Activated CD8-positive, alpha-beta memory T cell treated with anti-CD3 and anti-CD28 coated beads, Interleukin-2, amount 50 U/mL, for 48 hours (primary cell): Measurements from ENCODE around the gene NOL11.
"Not testable (repeated sequence)": the region's sequence is repeated elsewhere in the genome, so short reads cannot be mapped to it uniquely, and the experiment has no call there.

Source experiments
- DNase-seq: peaks from one replicate; pipeline ENCODE4 v3.0.0-alpha.2; 2020

Gene NOL11

GRCh38 chr17:67711916-67712315 is 5.8 kb upstream of the NOL11 start:
- DNase-seq, result no peak

- DNase-seq, result no peak
Measured at GRCh38 chr17:67712375-67712774, 5.4 kb upstream of the NOL11 start.

DNA sequence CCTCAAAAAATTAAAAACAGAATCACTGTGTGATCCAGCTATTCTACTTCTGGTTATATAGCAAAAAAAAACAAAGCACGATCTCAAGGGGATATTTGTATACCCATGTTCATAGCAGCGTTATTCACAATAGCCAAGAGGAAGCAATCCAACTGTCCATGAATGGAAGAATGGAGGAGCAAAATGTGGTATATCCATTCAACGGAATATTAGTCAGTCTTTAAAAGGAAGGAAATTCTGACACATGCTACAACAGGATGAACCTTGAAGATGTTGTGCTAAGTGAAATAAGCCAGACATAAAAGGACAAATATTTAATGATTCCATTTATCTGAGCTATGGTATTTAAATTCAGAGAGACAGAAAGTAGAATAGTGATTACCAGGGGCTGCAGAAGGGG is 4.6 kb upstream of the NOL11 start:
- DNase-seq, result no peak

DNA sequence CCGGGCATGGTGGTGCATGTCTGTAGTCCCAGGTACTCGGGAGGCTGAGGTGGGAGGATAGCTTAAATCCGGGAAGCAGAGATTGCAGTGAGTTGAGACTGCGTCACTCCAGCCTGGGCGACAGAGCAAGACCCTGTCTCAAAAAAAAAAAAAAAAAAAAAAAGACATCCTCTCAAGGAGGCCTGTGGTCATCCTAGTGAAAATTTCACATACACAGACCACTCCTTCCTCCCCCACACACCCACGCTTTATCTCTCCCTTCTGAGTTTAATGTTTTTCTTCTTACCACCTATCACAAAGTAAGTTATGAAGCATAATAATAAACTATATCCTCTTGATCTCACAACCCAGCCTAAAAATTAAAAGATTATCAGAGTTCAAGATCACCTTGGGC is 1.3 kb upstream of the NOL11 start:
- no peak for DNase-seq

- DNase-seq, result no peak
Measured at GRCh38 chr17:67717192-67717623, 528 bp upstream of the NOL11 start.

DNA sequence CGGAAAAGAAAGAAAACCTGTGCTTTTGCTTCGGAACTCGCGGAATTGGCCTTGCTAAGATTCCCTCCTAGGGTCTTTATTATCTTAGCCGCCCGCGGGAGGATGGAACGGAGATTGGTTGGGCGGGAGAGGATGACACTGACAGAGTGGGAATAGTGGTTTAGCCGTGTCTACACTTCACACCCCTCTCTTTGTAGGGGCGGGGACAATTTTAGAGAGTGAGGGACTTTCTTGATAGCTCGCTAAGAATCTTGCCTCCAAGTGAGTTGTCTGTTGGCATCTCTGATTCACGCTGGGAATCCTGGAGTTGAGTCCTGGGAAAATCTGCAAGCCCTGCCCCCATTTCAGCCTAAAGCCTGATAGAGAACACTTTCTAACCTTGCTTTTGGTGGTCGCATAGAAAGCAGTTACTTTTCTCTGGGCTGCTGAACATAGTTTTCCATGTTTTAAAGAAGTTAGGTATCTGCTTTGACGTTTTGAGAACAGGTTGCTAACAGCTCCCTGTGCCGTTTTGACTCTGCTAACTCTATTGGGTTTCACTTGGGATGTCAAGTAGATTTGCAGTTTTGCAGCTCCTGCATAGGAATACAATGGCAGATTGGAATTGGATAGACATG is 697 bp downstream of the NOL11 start:
- DNase-seq, result no peak

DNA sequence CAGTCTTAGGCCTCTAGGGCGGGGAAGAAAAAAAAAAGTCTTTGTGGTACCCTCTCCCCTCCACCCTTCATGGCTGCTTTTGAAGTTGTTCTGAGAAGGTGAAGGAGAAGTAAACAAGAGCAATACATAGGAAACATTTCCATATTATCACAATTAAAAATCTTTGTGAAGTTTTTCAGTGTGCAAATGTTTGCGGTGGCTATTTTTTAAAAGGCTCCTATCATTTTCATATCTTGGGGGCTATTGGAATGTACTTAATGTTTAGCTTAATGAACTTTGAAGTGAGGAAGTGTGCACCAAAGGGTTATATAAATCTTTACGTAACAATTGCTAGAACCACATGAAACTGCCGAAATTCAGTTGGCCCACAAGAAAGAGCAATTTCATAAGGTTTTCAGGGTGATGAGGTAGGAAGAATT is 7.6 kb downstream of the NOL11 start:
- DNase-seq, result no peak

- no peak for DNase-seq
Measured at GRCh38 chr17:67725807-67726206, 8.1 kb downstream of the NOL11 start.

DNA sequence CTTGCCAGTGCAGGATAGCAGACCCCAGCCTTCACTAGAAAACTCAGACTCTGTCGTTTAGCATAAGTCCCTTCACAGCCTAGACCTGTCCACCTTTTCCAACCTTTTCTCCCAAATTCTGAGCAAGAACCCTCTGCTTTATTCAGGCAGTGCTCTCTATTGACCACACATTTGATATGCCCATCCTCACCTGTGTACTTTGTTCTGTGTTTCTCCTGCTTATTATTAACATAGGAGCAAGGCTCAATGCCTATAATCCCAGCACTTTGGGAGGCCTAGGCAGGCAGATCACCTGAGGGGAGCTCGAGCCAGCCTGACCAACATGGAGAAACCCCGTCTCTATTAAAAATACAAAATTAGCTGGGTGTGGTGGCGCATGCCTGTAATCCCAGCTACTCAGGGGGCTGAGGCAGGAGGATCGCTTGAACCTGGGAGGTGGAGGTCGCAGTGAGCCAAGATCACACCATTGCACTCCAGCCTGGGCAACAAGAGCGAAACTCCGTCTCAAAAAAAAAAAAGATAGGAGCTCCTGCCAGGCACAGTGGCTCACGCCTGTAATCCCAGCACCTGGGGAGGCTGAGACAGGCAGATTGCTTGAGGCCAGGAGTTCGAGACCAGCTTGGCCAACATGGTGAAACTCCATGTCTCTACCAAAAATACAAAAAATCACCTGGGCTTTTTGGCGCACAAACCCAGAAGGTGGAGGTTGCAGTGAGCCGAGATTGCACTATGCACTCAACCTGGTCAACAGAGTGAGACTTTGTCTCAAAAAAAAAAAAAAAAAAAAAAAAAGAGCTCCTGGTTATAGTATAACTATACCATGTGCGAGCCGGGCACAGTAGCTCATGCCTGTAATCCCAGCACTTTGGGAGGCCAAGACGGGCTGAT is 9.7 kb downstream of the NOL11 start:
- not testable (repeated sequence) for DNase-seq

- DNase-seq, result no peak
Measured at GRCh38 chr17:67729903-67730302, 12.2 kb downstream of the NOL11 start.

DNA sequence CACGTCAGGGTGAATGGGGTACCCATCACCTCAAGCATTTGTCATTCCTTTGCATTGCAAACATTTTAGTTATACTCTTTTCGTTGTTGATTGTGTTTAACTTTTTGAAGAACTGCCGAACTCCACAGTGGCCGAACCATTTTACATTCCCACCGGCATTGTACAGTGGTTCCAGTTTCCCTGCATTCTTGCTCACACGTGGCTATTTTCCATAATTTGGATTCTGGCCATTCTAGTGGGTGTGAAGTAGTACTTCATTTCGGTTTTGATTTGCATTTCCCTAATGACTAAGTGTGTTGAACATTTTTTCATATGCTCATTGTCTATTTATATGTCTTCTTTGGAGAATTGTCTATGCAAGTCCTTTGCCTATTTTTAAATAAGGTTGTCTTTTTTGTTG is 13.0 kb downstream of the NOL11 start:
- DNase-seq, result no peak

DNA sequence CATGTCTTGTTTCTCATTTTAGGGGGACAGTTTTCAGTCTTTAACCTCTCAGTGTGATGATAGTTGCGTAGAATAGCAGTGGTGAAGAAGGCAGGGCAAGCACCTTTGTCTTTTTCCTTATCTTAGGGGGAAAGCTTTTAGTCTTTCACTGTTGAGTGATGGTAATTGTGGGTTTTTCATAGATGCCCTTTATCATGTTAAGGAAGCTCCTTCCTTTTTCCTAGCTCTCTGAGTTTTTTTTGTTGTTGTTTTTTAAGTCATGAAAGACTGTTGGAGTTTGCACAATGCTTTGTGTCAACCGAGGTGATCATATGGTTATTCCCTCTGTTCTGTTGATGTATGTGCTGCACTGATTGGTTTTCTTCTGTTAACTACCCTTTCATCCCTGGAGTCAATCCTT is 15.7 kb downstream of the NOL11 start:
- DNase-seq, result no peak

GRCh38 chr17:67737145-67737544 is 19.4 kb downstream of the NOL11 start:
- no peak for DNase-seq

- DNase-seq, result no peak
Measured at GRCh38 chr17:67742025-67742424, 24.3 kb downstream of the NOL11 start.

- DNase-seq, result no peak
Measured at GRCh38 chr17:67746704-67747571, 29.2 kb downstream of the NOL11 start.

DNA sequence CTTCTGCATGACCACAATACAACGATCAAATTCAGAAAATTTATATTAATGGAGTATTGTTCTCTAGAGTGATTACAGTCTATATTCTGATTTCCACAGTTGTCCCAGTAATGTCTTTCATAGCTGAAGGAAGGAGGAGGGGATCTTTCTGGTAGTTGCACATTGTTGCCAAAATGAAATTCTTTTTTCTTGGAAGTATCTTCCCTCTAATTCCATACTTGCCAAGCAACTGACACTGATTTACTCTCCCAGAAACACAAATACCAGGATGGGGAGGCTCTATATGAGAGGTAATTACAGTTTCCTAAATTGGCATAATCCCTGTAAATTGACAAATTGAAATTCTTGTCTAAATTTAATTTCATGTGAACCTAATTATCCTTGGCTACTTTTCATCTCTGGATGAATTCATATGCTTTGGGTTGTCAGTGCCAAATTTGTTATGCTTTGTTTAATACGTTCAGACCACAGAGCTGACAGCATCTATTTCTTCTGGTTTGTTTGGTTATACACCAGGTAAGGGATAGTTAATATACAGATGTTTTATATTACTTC is 30.0 kb downstream of the NOL11 start:
- DNase-seq, result no peak

GRCh38 chr17:67750067-67750466 is 32.3 kb downstream of the NOL11 start:
- no peak for DNase-seq

DNA sequence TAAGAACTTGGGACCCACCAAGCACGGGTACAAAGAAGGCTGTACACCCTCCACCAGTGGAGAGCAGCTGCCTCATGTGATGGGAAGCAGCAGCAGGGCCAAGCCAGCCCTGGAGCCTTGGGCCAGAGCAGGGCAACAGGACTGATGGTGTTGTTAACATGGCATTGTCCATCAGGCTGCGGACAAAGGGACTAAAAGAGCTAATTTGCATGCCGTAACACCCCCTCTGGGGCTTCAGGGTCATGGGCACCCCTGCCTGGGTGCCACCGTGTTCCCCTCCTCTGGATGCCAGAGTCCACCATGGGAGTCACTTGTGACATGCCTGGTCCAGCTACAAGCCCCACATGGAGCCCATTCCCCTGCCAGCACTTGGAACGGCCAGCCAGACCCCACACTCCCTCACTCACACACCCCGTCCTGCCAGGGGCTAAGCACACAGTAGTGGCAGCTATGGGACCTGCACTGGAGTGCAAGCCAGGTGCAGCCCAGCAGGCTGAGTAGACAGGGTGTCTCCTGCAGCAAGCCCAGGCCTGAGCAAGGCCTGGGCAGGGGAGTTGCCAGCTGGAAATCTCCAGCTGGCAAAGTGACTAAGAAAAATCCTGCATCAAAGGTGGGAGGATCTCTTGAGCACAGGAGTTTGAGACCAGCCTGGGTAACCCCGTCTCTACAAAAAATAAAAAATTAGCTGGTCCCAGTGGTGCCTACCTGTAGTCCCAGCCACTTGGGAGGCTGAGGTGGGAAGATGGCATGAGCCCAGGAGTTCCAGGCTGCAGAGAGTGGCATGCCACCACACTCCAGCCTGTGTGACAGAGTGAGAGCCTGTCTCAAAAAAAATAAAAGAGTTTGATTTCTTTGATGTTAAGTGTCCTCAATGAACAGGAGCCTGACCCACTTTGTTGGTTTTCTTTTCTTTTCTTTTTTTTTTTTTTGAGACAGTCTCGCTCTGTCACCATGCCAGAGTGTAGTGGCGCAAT is 33.7 kb downstream of the NOL11 start:
- no peak for DNase-seq

- DNase-seq, result not testable (repeated sequence)
Measured at GRCh38 chr17:67752160-67752559, 34.4 kb downstream of the NOL11 start.

- no peak for DNase-seq
Measured at GRCh38 chr17:67753026-67753425, 35.3 kb downstream of the NOL11 start.

DNA sequence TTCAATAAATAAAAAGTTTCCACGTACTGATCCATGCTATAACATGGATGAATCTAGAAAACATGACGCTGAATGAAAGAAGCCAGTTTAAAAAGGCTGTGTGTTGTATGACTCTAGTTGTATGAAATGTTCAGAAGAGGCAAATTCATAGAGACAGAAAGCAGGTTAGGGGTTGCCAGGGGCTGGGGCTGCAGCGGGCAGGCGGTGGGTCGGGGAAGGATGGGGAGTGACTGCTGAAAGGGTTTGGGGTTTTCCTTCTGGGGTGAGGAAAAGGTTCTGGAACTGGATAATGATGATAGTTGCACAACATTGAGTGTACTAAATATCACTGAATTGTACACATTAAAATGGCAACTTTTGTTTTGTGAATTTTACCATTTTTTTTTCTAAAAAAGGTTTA is 36.3 kb downstream of the NOL11 start:
- DNase-seq, result no peak

DNA sequence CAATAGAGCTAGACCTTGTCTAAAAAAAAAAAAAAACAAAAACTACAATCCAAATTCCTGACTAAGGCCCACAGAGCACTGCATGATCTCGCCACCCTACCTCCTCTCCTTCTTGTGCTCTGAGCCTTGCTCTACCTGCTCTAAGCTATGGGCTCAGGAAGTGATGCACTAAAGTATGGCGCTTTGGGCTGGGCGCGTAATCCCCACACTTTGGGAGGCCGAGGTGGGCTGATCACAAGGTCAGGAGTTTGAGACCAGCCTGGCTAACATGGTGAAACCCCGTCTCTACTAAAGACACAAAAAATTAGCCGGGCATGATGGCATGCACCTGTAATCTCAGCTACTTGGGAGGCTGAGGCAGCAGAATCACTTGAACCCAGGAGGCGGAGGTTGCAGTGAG is 37.0 kb downstream of the NOL11 start:
- DNase-seq, result not testable (repeated sequence)
